AG09309 (cell line): ENCODE results near the gene ZBTB16.

ENCODE experiments used
- DNase-seq: peaks from one replicate; pipeline ENCODE4 v3.0.0-alpha.2; 2010; ENCODE audit warnings: low read depth
- H3K4me3 ChIP-seq: 2 replicates; pipeline ENCODE4 v1.5.1; 2011; ENCODE audit warnings: mild to moderate bottlenecking, low read depth, low read length, moderate library complexity; ENCODE audit not compliant: control insufficient read depth
- CTCF ChIP-seq: IDR thresholded peaks from 2 replicates; pipeline ENCODE4 v1.5.1; 2011; ENCODE audit warnings: mild to moderate bottlenecking, low read depth, low read length, inconsistent platforms; ENCODE audit not compliant: insufficient read depth, control insufficient read depth; ENCODE audit errors: missing control alignments

The ZBTB16 gene

GRCh38 chr11:114190630-114191029 is 131.1 kb downstream of the ZBTB16 start:
- H3K4me3 ChIP-seq, result no peak overlapping the region
- TF ChIP-seq CTCF, result no peak
- DNase-seq, result no peak

- no peak for TF ChIP-seq CTCF
- DNase-seq, result no peak
- H3K4me3 ChIP-seq, result no peak overlapping the region
Observed at GRCh38 chr11:114191893-114192292, 132.4 kb downstream of the ZBTB16 start.

- DNase-seq, result no peak
- peak; percentile 5 for TF ChIP-seq CTCF
- H3K4me3 ChIP-seq, result no peak overlapping the region
Observed at GRCh38 chr11:114192841-114193389, 133.4 kb downstream of the ZBTB16 start.

GRCh38 chr11:114193730-114194679 is 134.5 kb downstream of the ZBTB16 start:
- no peak for DNase-seq
- H3K4me3 ChIP-seq, result no peak overlapping the region
- no peak for TF ChIP-seq CTCF

GRCh38 chr11:114194702-114195101 is 135.2 kb downstream of the ZBTB16 start:
- no peak overlapping the region for H3K4me3 ChIP-seq
- DNase-seq, result no peak
- TF ChIP-seq CTCF, result no peak

- no peak for DNase-seq
- no peak for TF ChIP-seq CTCF
- H3K4me3 ChIP-seq, result no peak overlapping the region
Observed at GRCh38 chr11:114195151-114195550, 135.6 kb downstream of the ZBTB16 start.
